NCI-H2196 treated with DMSO at 0.1 percent for 48 hours (cell line): Measurements from ENCODE around the gene CPD.

Experiments
- DNase-seq: peaks from one replicate; lab custom pipeline; 2025; ENCODE audit not compliant: unreplicated experiment; lab: John Stamatoyannopoulos, UW

CPD gene

DNA sequence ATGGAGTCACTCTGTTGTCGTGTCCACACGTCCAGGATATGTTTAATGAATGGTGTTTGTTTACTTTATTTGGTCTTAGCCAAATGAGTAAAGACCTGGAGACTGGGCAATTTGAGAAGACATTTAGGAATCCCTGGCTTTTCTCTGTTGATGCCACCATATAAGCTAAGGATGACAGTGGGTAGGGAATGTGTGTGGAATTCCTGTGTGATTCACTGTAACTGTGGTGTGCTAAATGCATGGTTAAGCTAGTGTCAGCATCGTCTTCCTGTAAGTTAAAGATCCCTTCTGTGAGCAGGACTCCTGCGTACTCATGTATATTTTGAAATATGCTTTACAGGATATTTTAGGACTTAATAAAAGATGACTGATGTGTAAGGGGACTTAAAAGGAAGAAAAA is 124.8 kb downstream of the CPD start:
- no peak for DNase-seq

DNA sequence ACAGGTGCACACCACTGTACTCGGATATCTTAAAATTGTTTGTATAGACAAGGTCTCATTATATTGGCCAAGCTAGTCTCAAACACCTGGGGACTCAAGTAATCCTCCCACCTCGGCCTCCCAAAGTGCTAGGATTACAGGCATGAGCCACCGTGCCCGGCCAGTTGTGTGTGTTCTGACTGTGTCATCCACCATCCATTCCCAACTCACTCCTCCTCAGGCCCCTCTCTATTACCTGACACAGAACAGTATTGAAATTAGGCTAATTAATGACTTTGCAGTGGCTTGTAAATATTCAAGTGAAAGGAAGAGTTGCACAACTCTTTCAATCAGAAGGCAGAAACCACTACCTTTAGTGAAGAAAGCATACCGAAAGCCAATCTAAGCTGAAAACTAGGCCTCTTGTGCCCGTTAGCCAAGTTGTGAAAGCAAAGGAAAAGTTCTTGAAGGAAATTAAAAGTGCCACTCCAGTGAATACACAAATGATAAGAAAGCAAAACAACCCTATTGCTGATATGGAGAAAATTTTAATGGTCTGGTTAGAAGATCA is 127.2 kb downstream of the CPD start:
- no peak for DNase-seq

- no peak for DNase-seq
Measured at GRCh38 chr17:30506481-30506880, 127.8 kb downstream of the CPD start.

DNA sequence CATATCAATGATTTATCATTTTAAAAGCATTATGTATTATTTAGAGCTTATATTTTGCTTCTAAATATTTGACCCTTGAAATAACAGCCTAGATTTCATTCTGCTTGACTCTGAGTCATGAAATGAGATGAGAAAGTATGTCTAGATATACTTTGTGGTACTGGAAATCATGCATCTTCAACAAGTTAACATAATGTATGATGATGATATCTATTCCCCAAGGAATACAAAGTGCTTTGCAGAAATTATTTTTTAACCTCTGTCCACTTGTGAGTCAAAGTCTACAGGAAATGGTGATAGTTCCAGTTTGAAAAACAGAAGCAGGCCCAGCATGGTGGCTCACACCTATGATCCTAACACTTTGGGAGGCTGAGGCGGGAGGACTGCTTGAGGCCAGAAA is 134.6 kb downstream of the CPD start:
- DNase-seq: no peak

DNA sequence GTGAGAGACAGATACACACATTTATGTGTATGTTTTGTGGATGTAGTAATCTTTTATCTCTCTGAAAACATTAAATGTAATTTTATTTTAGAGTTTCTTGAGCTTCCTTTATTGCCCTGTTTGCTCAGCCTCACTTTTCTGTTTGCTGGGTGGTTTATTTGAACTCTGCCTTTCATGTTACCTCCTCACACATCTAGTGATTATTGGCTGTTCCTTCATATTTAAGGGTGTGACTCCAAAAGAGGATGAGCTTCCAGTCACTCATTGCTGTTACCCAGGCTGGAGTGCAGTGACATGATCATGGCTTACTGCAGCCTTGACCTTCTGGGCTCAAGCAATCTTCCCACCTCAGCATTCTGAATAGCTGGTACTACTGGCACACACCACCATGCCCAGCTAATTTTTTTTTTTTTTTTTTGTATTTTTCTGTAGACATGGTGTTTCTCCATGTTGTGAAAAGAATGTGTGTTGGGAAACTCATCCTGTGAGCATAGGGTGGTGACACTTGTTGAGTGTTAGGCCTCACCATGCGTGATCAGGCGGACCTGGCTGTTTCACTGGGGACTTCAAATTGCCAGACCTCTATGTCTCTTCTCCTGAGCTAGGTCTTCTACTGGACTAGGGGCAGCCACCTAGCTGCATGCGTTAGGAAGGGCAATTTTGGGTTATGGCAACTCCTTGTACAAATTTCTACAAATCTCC is 136.3 kb downstream of the CPD start:
- DNase-seq: no peak

DNA sequence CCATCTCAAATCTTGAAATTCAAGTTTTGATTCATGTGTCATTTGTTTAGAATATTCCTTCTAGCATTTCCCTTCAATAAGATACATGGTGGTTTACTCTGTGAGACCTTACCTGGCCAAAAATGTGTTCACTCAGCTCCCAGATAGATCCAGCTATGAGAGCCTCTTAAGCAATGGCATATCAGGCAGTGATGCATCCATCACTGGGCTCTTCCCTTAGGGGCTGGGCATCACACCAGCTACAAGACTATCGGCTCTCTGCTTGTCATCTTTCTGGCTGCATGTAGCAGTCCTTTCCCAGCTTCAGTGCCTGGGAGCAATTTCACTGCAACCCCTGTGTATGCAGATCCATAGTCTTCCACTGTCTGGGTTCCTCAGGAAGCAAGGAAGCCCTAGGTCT is 139.1 kb downstream of the CPD start:
- DNase-seq: no peak

DNA sequence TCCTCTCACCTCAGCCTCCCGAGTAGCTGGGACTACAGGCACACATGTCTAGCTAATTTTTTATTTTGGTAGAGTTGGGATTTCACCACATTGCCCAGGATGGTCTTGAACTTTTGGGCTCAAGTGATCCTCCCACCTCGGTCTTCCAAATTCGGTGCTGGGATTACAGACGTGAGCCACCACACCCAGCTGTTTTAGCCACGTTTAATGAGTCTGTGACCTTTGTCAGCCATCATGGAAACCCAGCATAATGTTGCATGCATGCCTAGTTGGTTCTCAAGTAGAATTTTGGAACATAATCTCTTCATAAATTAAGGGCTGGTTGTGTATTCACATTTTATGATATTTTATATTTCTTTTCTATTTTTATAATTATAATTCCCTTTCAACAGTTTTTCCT is 140.4 kb downstream of the CPD start:
- DNase-seq: no peak
